A673 (cell line): Measurements from ENCODE around the gene MAPK11.

Source experiments
- EZH2 ChIP-seq: fragments of 200-600 bp; sonication (generic); IDR thresholded peaks from 2 replicates; pipeline ENCODE4 v1.6.1; 2017; ENCODE audit warnings: borderline replicate concordance, low read depth, mild to moderate bottlenecking, mixed read lengths, antibody characterized with exemption, low read length; ENCODE audit not compliant: poor library complexity, severe bottlenecking
- TF ChIP-seq, protein P1 (sequence below): fragments of 300-800, 200-600 bp; sonication (generic); conservative IDR thresholded peaks from 2 replicates; pipeline ENCODE4 v1.5.1; 2017; ENCODE audit warnings: low read depth, mild to moderate bottlenecking, antibody characterized with exemption, low read length, moderate library complexity, mixed read lengths

DNA sequence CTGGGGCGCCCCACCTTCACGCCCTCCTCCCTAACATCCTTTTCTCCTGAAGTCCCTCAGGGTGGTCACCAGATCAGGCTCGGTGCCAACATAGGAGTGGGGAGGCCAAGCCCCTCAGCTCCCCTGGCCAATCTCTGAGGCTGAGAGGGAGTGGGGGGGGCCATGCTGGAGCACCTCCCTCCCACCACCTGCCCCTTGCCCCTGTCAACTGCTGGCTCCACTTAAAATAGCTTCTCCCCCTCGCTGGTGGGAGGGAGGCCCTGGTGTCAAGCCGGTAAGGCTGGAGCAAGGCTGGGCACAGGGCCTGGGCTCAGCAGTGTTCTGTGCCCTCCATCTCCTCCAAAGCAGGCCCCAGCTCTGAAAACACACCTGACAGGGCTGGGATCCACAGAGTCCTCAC, 32.4 kb upstream of the MAPK11 start:
- TF ChIP-seq, protein P1, sequence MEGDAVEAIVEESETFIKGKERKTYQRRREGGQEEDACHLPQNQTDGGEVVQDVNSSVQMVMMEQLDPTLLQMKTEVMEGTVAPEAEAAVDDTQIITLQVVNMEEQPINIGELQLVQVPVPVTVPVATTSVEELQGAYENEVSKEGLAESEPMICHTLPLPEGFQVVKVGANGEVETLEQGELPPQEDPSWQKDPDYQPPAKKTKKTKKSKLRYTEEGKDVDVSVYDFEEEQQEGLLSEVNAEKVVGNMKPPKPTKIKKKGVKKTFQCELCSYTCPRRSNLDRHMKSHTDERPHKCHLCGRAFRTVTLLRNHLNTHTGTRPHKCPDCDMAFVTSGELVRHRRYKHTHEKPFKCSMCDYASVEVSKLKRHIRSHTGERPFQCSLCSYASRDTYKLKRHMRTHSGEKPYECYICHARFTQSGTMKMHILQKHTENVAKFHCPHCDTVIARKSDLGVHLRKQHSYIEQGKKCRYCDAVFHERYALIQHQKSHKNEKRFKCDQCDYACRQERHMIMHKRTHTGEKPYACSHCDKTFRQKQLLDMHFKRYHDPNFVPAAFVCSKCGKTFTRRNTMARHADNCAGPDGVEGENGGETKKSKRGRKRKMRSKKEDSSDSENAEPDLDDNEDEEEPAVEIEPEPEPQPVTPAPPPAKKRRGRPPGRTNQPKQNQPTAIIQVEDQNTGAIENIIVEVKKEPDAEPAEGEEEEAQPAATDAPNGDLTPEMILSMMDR = no peak
- TF ChIP-seq EZH2 = no peak
